HG03280 (cell line): Measurements from ENCODE around the gene INTS12.
A peak's percentile ranks its signal among the peaks of the same experiment; 100 is the strongest.
"Not testable (repeated sequence)": the region's sequence is repeated elsewhere in the genome, so short reads cannot be mapped to it uniquely, and the experiment has no call there.

ENCODE experiments used
- ATAC-seq: cut with Tn5 transposase; IDR thresholded peaks from one replicate; pipeline ENCODE4 v1.9.1; 2021; ENCODE audit warnings: mild to moderate bottlenecking, moderate library complexity; ENCODE audit not compliant: unreplicated experiment

The INTS12 gene

DNA sequence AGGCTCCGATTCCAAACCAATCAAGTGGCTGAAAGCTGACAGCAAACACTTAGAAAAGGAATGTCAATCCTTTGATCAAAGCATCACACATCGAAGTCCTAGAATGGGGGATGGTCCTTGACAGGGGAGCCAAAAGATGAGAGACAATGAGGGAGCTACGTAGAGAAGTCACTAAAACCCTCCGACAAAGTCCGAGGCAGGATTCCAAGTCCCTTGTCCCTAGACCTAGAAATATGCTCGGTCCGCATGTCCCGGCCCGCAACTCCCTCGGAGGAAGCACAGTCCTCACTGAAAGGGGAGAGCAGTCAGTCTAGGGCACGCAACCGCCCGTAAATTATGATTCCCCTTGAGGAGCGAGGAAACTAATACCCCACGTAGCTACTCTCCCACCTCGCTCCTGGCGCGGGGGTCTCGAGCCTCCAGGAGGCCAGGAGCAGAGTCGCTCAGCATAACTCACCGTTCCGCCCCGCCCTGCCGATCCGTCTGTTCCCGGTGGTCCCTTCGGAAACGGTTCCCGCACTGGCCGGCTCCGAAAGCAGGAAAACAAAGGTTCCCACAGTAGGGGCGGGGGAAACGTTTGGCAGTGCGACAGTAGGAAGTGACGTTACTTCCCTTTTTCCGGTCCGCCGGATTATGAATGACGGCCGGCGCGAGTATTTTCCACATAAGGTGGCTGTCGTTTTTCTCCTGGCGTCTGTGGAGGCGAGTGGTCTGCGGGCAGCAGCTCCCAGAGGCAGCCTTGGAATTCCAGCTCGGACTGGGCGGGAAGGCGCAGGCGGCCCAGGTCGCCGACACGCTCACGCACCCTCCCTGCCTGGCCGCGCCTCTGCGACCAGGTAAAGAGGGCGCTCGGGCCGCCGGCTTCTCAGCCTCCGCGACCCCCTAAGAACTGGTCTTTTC, at the start of gene INTS12, which contains the start of gene GSTCD:
Gene INTS12 (minus strand): TSS at position 509 of the 900 bp plus-strand sequence. CDS start 8,684 bp downstream, outside the sequence.
Gene GSTCD (plus strand): TSS at position 604 of the 900 bp plus-strand sequence. CDS start 8,830 bp downstream, outside the sequence.
- peak; percentile 85 for ATAC-seq

- ATAC-seq: no peak
These were observed 46.9 kb upstream of the INTS12 start for GRCh38 chr4:105755375-105755774.

DNA sequence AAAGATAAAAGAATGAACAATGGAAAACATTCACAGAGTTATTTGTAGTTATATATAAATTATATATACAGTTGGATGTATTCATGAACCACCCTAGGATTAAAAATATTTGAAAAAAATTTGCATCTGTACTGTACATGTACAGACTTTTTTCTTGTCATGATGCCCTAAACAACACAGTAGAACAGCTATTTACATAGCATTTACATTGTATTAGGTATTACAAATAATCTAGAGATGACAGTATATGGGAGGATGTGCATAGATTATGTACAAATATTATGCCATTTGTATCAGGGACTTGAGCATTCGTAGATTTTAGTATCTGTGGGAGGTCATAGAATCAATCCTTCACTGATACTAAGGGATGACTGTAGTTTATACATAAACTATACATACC, 44.9 kb upstream of the INTS12 start:
- ATAC-seq: no peak

GRCh38 chr4:105751718-105752299, 43.3 kb upstream of the INTS12 start:
- ATAC-seq: no peak

GRCh38 chr4:105748222-105748621, 39.7 kb upstream of the INTS12 start:
- no peak for ATAC-seq

DNA sequence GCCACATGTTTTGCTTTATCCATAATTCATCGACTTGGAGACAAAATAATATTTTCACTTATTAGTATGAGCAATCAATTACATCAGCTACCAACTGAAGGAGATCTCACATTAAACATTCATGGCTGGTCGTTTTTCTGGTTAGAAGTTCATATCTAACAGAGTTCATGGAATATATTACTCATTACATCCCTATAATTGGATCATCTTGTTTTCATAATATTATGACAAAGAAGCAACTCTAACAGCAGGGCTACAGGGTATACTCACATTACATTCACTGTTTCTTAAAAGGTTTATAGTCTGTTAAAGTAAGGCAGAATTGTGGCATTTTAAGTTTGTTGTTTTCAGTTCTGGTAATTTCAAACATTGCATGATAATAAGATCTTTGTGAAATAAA, 33.1 kb upstream of the INTS12 start:
- no peak for ATAC-seq

- not testable (repeated sequence) for ATAC-seq
These were observed 26.7 kb upstream of the INTS12 start for GRCh38 chr4:105735217-105735616.

GRCh38 chr4:105729895-105730294, 21.4 kb upstream of the INTS12 start:
- ATAC-seq: not testable (repeated sequence)

DNA sequence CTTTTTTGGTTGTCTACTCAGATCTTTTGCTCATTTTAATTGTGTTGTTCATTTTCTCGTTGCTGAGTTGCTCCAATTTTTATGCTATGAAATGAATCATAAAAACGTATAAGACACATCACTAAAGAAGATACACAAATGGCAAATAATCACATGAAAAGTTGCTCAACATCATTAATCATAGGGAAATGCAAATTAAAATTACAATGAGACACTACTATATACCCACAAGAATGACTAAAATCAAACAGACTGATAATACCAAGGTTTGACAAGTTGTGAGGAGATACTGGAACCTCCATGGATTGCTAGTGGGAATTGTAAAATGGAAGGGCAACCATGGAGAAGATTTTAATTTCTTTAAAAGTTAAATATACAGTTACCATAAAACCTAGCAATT, 17.1 kb upstream of the INTS12 start:
- no peak for ATAC-seq

DNA sequence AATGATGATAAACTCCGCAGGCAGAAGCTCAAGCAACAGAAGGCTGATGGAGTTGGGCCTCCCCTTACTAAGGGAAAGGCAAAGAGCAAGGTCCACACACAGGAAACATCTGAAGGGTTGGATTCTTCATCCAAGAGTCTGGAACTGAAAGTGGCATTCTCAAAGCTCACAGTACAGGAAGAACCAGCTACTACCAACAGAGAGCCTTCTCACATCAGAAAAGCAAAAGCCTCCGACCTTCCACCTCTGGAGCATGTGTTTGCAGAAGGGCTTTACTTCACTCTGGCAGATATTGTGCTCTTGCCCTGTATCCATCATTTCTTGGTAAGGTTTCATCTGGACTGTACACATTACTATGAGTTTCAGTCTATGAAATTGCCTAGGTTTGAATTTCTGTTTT, 10.7 kb upstream of the INTS12 start:
- ATAC-seq: no peak

DNA sequence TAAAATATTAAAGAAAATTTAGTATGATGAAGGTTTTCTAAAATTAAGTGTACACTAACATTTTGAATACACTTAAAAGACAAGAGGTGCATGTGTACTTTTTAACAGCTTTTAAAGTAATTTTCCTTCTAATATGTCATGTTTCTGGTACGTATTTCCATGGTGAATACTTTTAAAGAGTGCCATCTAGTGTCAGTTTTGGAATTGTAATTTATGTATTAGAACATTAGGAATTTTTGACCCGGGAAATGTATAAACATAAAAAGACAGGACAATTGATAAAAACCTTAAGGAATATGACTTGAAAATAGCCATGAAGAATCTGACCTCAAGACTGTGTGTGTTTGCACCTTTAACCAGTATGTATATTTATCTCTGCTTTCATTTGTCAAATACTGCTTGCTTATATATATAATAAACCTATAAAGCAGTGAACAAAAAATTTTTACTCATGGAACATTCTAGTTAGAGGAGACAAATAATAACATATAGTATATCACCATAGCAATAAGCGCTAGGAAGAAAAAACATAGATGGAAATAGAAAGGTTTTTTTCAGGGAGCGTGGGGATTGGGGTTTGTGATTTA, 7.3 kb upstream of the INTS12 start:
- ATAC-seq: no peak

DNA sequence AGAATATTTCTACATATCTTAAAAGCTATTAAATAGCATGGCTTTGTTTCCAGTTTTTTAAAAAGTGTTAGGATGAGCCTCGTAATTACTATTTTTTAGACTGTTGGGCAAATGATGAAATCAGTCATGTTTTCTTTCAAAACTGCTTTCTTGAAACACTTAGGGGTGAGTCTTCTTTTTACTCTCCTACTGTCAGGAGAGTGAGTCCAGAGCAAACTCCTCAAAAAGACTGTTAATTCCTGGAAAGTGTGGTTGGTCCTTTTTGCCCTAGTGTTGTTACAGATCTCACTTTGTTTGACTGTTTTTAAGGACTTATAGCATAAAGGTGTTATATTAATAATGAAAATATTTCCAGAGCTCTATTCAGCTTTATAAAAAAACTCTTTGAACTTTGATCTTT, 6.4 kb upstream of the INTS12 start:
- no peak for ATAC-seq

GRCh38 chr4:105714071-105714521, 5.6 kb upstream of the INTS12 start:
- ATAC-seq: peak; percentile 79

GRCh38 chr4:105712766-105713165, 4.3 kb upstream of the INTS12 start:
- no peak for ATAC-seq

- no peak for ATAC-seq
These were observed 2.2 kb upstream of the INTS12 start for GRCh38 chr4:105710678-105711077.

GRCh38 chr4:105710012-105710600, 1.6 kb upstream of the INTS12 start:
- ATAC-seq: no peak

DNA sequence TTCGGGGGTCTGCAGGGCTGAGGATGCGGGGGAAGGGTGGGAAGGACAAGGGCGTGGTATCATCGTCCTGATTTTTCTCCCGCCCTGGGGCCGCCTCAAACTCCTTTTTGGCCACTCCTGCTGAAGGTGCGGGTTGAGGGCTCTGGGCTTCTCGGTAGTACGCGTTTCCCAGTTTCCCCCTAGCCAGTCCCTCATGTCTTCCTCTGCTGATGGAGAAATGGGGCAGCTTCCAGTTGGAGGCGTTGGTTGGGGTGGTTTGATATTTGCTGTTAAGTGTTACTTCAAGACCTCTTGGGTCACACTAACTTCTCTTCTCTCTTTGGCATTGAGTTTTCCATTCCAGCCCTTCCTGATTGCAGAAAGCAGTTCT, 577 bp upstream of the INTS12 start:
- ATAC-seq: peak; percentile 39

GRCh38 chr4:105707782-105708180, 708 bp downstream of the INTS12 start:
- ATAC-seq: no peak

DNA sequence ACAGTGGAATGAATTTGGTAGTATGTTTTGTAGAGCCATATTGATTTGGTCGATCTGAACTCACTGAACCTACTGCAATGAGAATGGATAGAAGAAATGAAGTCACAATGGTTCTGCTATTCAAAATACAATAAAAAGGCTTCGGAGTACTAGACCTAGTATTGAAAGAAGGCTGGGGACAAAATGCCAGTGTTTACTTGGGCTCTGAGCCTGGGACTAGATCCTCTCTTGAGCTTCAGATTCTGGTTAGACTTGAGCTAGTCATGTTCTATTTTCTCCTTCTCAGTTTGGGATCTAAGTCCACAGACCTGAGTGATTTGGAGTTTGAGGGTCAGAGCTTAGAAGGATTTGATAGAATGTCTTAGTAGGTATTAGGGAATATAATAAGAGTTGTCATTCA, 9.9 kb downstream of the INTS12 start:
- no peak for ATAC-seq

DNA sequence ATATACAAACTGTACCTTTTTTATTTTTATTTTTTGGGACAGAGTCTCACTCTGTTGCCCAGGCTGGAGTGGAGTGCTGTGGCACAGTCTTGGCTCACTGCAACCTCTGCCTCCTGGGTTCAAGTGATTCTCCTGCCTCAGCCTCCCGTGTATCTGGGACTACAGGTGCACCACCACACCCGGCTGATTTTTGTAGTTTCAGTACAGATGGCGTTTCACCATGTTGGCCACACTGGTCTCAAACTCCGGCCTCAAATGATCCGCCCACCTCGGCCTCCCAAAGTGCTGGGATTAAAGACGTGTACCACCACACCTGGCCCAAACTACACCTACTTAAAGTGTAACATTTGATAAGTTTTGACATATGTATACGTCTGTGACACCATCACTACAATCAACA, 12.7 kb downstream of the INTS12 start:
- not testable (repeated sequence) for ATAC-seq

DNA sequence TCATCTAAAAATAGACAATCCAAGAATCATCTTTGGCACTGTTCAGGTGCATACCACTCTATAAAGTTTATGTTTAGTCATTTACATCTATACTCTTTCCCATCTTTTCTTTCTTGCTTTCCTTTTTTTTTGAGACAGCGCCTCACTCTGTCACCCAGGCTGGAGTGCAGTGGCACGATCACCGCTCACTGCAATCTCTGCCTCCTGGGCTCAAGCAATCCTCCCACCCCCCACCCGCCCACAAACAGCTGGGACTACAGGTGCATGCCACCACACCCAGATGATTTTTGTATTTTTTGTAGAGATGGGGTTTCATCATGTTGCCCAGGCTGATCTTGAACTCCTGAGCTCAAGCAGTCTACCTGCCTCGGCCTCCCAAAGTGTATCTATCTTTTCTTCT, 13.7 kb downstream of the INTS12 start:
- not testable (repeated sequence) for ATAC-seq
